GM12872 (cell line): ENCODE measurements around the gene SOCS1.

Source experiments
- TF ChIP-seq, protein P1 (sequence below): IDR thresholded peaks from 3 replicates; pipeline ENCODE4 v1.5.1; 2011; ENCODE audit warnings: low read depth, mild to moderate bottlenecking, low read length, moderate library complexity; ENCODE audit not compliant: insufficient read depth

The SOCS1 gene

GRCh38 chr16:11254913-11255736 lies 879 bp downstream of the SOCS1 start:
- TF ChIP-seq, protein P1, sequence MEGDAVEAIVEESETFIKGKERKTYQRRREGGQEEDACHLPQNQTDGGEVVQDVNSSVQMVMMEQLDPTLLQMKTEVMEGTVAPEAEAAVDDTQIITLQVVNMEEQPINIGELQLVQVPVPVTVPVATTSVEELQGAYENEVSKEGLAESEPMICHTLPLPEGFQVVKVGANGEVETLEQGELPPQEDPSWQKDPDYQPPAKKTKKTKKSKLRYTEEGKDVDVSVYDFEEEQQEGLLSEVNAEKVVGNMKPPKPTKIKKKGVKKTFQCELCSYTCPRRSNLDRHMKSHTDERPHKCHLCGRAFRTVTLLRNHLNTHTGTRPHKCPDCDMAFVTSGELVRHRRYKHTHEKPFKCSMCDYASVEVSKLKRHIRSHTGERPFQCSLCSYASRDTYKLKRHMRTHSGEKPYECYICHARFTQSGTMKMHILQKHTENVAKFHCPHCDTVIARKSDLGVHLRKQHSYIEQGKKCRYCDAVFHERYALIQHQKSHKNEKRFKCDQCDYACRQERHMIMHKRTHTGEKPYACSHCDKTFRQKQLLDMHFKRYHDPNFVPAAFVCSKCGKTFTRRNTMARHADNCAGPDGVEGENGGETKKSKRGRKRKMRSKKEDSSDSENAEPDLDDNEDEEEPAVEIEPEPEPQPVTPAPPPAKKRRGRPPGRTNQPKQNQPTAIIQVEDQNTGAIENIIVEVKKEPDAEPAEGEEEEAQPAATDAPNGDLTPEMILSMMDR, result peak; percentile 43

DNA sequence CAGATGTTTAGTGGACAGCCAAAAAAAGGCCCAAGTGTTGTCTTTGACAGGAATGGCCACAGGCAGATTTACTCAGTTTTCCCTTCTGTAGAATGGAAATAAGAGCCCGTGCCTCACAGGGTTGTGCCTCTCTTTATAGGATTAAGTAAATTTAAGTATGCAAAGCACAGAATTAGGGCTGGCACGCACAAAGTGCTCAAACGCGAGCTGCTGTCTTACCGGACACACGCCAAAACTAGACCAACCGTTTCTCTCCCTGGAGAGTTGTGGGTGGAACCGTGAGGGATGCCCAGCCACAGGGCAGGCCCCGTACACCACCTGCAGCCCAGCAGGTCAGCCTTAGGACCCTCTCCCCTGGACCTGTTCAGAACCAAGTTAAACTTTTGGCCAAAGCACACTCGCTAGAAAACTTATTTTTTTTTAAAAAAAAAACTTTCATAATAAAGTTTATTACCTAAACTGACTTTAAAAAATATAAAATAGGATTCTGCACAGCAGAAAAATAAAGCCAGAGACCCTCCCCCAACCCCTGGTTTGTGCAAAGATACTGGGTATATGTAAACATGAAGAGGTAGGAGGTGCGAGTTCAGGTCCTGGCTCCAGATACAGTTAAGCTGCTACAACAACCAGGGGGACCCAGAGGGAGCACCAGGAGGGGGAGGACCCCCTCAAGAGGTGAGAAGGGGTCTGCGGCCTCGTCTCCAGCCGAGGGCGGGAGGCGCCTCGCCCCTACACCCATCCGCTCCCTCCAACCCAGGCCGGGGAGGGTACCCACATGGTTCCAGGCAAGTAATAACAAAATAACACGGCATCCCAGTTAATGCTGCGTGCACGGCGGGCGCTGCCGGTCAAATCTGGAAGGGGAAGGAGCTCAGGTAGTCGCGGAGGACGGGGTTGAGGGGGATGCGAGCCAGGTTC lies 1.8 kb downstream of the SOCS1 start:
- TF ChIP-seq, protein P1, result no peak

GRCh38 chr16:11253009-11253994 lies 2.7 kb downstream of the SOCS1 start:
- TF ChIP-seq, protein P1, result no peak

DNA sequence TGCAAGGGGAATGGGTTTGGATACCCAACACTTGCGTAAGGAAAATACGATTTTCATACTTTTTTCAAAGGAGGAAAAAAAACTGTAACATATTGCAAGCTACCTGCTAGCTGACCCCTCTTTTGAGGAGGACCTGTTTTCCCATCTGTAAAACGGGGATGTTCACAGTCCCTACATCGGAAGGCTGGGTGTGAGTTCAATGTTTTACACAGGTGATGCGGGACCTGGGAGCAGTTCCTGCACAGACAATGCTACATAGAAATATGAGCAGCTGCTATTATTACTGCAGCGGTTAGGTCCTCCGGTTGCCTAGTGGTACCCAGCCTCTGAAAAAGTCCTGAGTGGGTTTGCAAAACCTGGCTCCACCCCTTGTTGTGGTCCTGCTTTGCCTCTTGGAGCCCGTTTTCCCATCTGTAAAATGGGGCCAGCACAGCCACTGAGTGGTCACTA lies 3.5 kb downstream of the SOCS1 start:
- TF ChIP-seq, protein P1, result no peak

GRCh38 chr16:11251525-11252481 lies 4.2 kb downstream of the SOCS1 start:
- TF ChIP-seq, protein P1, result no peak

DNA sequence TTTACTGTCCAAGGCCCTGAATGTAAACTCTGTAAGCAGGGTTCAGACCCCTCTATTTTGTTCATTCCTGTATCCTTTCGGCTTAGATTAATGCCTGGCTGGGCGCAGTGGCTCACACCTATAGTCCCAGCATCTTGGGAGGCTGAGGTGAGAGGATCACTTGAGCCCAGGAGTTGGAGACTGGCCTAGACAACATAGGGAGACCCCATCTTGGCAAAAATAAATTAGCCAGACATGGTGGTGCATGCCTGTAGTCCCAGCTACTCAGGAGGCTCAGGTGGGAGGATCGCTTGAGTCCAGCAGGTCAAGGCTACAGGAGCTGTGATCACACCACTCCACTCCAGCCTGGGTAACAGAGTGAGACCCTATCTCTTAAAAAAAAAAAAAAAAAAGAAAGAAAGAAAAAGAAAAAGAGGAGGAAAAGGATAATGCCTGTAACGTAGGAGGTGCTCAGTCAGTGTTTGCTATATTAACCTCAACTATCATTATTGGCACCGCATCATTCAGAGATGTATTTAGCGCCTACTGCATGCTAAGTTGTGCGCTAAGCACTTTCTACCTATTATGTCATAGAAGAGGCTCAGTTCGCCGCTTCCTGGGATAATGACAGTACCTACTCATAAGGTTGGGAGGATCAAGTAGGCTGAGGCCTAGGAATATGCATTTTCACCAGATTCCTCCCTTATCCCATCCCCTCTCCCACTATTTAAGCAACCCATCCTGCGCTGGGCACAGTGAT lies 5.0 kb downstream of the SOCS1 start:
- TF ChIP-seq, protein P1, result no peak
